Transverse colon (tissue), 3 donors: Measurements from ENCODE around the gene PRKCA.

Experiments used
- CTCF ChIP-seq, 5 experiments: fragments of 200-600 bp in 3 of 5; fragments of 450-650 bp in 2 of 5; sonication (generic) in 3 of 5; IDR thresholded peaks; 1 replicate in 2 of 5; 2 replicates in 3 of 5; pipeline ENCODE4 v1.5.1; 2016 to 2017; ENCODE audit warnings: antibody characterized with exemption in 5 of 5, inconsistent platforms in 3 of 5, mild to moderate bottlenecking in 2 of 5, moderate library complexity in 1 of 5
- POLR2A ChIP-seq: fragments of 450-650 bp; IDR thresholded peaks from one replicate; pipeline ENCODE4 v1.6.1; 2016; ENCODE audit warnings: antibody characterized with exemption, mild to moderate bottlenecking, moderate library complexity

GRCh38 chr17:66514227-66514806, 211.9 kb downstream of the PRKCA start:
- TF ChIP-seq POLR2A (no peak), CTCF (IDR thresholded peaks at IDR 0.05) (no peak)
